Measurements from ENCODE around the gene AKT1S1. TPM values are rescaled to one million over a fixed set of nuclear protein-coding genes. Genes with fewer than 3 reads are reported as not detected.
"Not testable (repeated sequence)": the region's sequence is repeated elsewhere in the genome, so short reads cannot be mapped to it uniquely, and the experiment has no call there.

Gene AKT1S1
- total RNA-seq, 1 experiment from 2014 or later = 15.3 TPM

- DNase-seq (ENCODE audit: low read depth) = no peak
Measured at GRCh38 chr19:49837425-49837824, 39.7 kb downstream of the AKT1S1 start.

GRCh38 chr19:49837009-49837310 lies 40.2 kb downstream of the AKT1S1 start:
- no peak for DNase-seq (ENCODE audit: low read depth)

GRCh38 chr19:49836176-49837008 lies 40.8 kb downstream of the AKT1S1 start:
- DNase-seq (ENCODE audit: low read depth) = no peak

GRCh38 chr19:49835562-49835961 lies 41.6 kb downstream of the AKT1S1 start:
- DNase-seq (ENCODE audit: low read depth) = no peak

GRCh38 chr19:49833599-49833998 lies 43.6 kb downstream of the AKT1S1 start:
- DNase-seq (ENCODE audit: low read depth) = no peak

GRCh38 chr19:49832556-49832955 lies 44.6 kb downstream of the AKT1S1 start:
- DNase-seq (ENCODE audit: low read depth) = no peak

GRCh38 chr19:49831592-49831991 lies 45.6 kb downstream of the AKT1S1 start:
- no peak for DNase-seq (ENCODE audit: low read depth)

GRCh38 chr19:49830766-49831165 lies 46.4 kb downstream of the AKT1S1 start:
- no peak for DNase-seq (ENCODE audit: low read depth)

GRCh38 chr19:49829721-49830120 lies 47.4 kb downstream of the AKT1S1 start:
- DNase-seq (ENCODE audit: low read depth) = no peak

GRCh38 chr19:49829200-49829599 lies 48.0 kb downstream of the AKT1S1 start:
- no peak for DNase-seq (ENCODE audit: low read depth)

GRCh38 chr19:49827034-49827433 lies 50.1 kb downstream of the AKT1S1 start:
- DNase-seq (ENCODE audit: low read depth) = no peak

GRCh38 chr19:49824662-49825061 lies 52.5 kb downstream of the AKT1S1 start:
- no peak for DNase-seq (ENCODE audit: low read depth)

GRCh38 chr19:49823472-49823871 lies 53.7 kb downstream of the AKT1S1 start:
- DNase-seq (ENCODE audit: low read depth) = no peak

GRCh38 chr19:49820125-49820524 lies 57.0 kb downstream of the AKT1S1 start:
- no peak for DNase-seq (ENCODE audit: low read depth)

GRCh38 chr19:49819452-49820115 lies 57.6 kb downstream of the AKT1S1 start:
- DNase-seq (ENCODE audit: low read depth) = not testable (repeated sequence)

Other genes with a start within 250 kb of the AKT1S1 start
- 81.8 and 84.2 TPM in 2 replicates for gene RRAS, start 237.2 kb downstream of the AKT1S1 start, total RNA-seq (2014; rRNA removed; shearing (Covaris generic))
- 7.1 and 16.0 TPM in 2 replicates for gene SCAF1, start 235.1 kb downstream of the AKT1S1 start, total RNA-seq (2014; rRNA removed; shearing (Covaris generic))
- gene IRF3, start 211.5 kb downstream of the AKT1S1 start, total RNA-seq (2014; rRNA removed; shearing (Covaris generic)) = 58.4 and 87.0 TPM in 2 replicates
- 19.7 and 26.8 TPM in 2 replicates for gene BCL2L12, start 211.4 kb downstream of the AKT1S1 start, total RNA-seq (2014; rRNA removed; shearing (Covaris generic))
- 334 and 387 TPM in 2 replicates for gene PRMT1, start 200.1 kb downstream of the AKT1S1 start, total RNA-seq (2014; rRNA removed; shearing (Covaris generic))
- 0.72 and 0.78 TPM in 2 replicates for gene ADM5, start 187.8 kb downstream of the AKT1S1 start, total RNA-seq (2014; rRNA removed; shearing (Covaris generic))
- 18.3 and 21.8 TPM in 2 replicates for gene CPT1C, start 186.2 kb downstream of the AKT1S1 start, total RNA-seq (2014; rRNA removed; shearing (Covaris generic))
- gene TSKS, start 114.0 kb downstream of the AKT1S1 start, total RNA-seq (2014; rRNA removed; shearing (Covaris generic)) = not detected in 2 replicates
- 51.8 and 65.5 TPM in 2 replicates for gene AP2A1, start 110.4 kb downstream of the AKT1S1 start, total RNA-seq (2014; rRNA removed; shearing (Covaris generic))
- 33.7 and 34.5 TPM in 2 replicates for gene FUZ, start 64.1 kb downstream of the AKT1S1 start, total RNA-seq (2014; rRNA removed; shearing (Covaris generic))
- gene MED25, start 59.1 kb downstream of the AKT1S1 start, total RNA-seq (2014; rRNA removed; shearing (Covaris generic)) = 22.9 and 29.3 TPM in 2 replicates
- gene PTOV1, start 26.2 kb downstream of the AKT1S1 start, total RNA-seq (2014; rRNA removed; shearing (Covaris generic)) = 89.9 and 100 TPM in 2 replicates
- gene PNKP, start 9.8 kb downstream of the AKT1S1 start, total RNA-seq (2014; rRNA removed; shearing (Covaris generic)) = 22.7 and 29.7 TPM in 2 replicates
- gene TBC1D17, start 347 bp upstream of the AKT1S1 start, total RNA-seq (2014; rRNA removed; shearing (Covaris generic)) = 10.3 and 12.3 TPM in 2 replicates
- 0.39 and 1.3 TPM in 2 replicates for gene IL4I1, start 19.5 kb upstream of the AKT1S1 start, total RNA-seq (2014; rRNA removed; shearing (Covaris generic))
- 9.5 and 11.6 TPM in 2 replicates for gene ATF5, start 51.9 kb upstream of the AKT1S1 start, total RNA-seq (2014; rRNA removed; shearing (Covaris generic))
- gene NUP62, start 52.1 kb upstream of the AKT1S1 start, total RNA-seq (2014; rRNA removed; shearing (Covaris generic)) = 51.0 and 69.7 TPM in 2 replicates
- gene SIGLEC11, start 83.8 kb upstream of the AKT1S1 start, total RNA-seq (2014; rRNA removed; shearing (Covaris generic)) = not detected in 2 replicates
- 26.2 and 41.7 TPM in 2 replicates for gene VRK3, start 148.0 kb upstream of the AKT1S1 start, total RNA-seq (2014; rRNA removed; shearing (Covaris generic))
- 14.2 and 19.1 TPM in 2 replicates for gene ZNF473, start 148.7 kb upstream of the AKT1S1 start, total RNA-seq (2014; rRNA removed; shearing (Covaris generic))